Liver (tissue), 3 donors: ENCODE data around the gene STRIP2.

Experiments used
- ATF3 ChIP-seq: IDR thresholded peaks from 2 replicates; pipeline ENCODE4 v1.6.1; 2016; ENCODE audit warnings: antibody characterized with exemption
- CTCF ChIP-seq: fragments of 150-350 bp; IDR thresholded peaks from 2 replicates; pipeline ENCODE4 v1.5.1; 2017; ENCODE audit warnings: improper control_type of control experiment, low read depth, low read length; ENCODE audit not compliant: missing input control
- EGR1 ChIP-seq, 2 donors: IDR thresholded peaks; 2 replicates each; pipeline ENCODE4 v1.6.1; 2016 to 2018; ENCODE audit warnings: antibody characterized with exemption in 2 of 2, low read depth in 2 of 2
- GABPA ChIP-seq, 2 donors: IDR thresholded peaks in 1 of 2; conservative IDR thresholded peaks in 1 of 2; 2 replicates each; pipeline ENCODE4 v1.6.1; 2016; ENCODE audit warnings: antibody characterized with exemption in 2 of 2, mild to moderate bottlenecking in 1 of 2, moderate library complexity in 1 of 2
- HNF4A ChIP-seq, 2 donors: conservative IDR thresholded peaks; 2 replicates each; pipeline ENCODE4 v1.6.1; 2016; ENCODE audit warnings: antibody characterized with exemption in 2 of 2, mild to moderate bottlenecking in 2 of 2
- HNF4G ChIP-seq: IDR thresholded peaks from 2 replicates; pipeline ENCODE4 v1.6.1; 2016; ENCODE audit warnings: antibody characterized with exemption
- JUND ChIP-seq, 2 donors: IDR thresholded peaks; 2 replicates each; pipeline ENCODE4 v1.6.1; 2016; ENCODE audit warnings: antibody characterized with exemption in 2 of 2
- MAX ChIP-seq: IDR thresholded peaks from 2 replicates; pipeline ENCODE4 v1.6.1; 2016; ENCODE audit warnings: antibody characterized with exemption
- RAD21 ChIP-seq, 2 donors: IDR thresholded peaks; 2 replicates each; pipeline ENCODE4 v1.6.1; 2016; ENCODE audit warnings: antibody characterized with exemption in 2 of 2, mild to moderate bottlenecking in 2 of 2
- REST ChIP-seq: IDR thresholded peaks from 2 replicates; pipeline ENCODE4 v1.6.1; 2016; ENCODE audit warnings: antibody characterized with exemption, mild to moderate bottlenecking
- TAF1 ChIP-seq: conservative IDR thresholded peaks from 2 replicates; pipeline ENCODE4 v1.6.1; 2016; ENCODE audit warnings: antibody characterized with exemption, mild to moderate bottlenecking
- YY1 ChIP-seq: IDR thresholded peaks from 2 replicates; pipeline ENCODE4 v1.6.1; 2016; ENCODE audit warnings: antibody characterized with exemption, mild to moderate bottlenecking
- ZBTB33 ChIP-seq: IDR thresholded peaks from 2 replicates; pipeline ENCODE4 v1.6.1; 2016; ENCODE audit warnings: antibody characterized with exemption
- donor health status: healthy.
- donor health status: healthy.

DNA sequence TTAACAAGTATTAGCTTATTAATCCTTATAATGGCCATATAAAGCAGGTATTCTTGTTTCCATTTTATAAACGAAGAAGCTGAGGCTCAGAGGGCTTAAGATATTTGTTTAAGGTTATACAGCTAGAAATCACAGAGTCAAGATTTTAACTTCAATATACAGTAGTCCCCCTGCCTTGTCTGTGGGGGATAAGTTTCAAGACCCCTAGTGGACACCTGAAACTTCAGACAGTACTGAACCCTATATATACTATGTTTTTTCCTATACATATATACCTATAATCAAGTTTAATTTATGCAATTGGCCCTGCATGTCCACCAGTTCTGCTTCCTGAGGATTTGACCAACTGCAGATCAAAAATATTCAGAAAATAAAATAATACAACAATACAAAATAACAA, 44.4 kb upstream of the STRIP2 start:
- TF ChIP-seq TAF1 = no peak
- no peak for TF ChIP-seq CTCF
- no peak for TF ChIP-seq YY1
- no peak for TF ChIP-seq HNF4A (conservative IDR thresholded peaks at IDR 0.05)
- TF ChIP-seq MAX = no peak
- TF ChIP-seq JUND (IDR thresholded peaks at IDR 0.05) = no peak
- TF ChIP-seq ATF3 = no peak
- TF ChIP-seq HNF4G = no peak
- TF ChIP-seq REST = no peak
- no peak for TF ChIP-seq GABPA (IDR thresholded peaks at IDR 0.05 in 1 of 2, conservative IDR thresholded peaks at IDR 0.05 in 1 of 2)
- TF ChIP-seq RAD21 (IDR thresholded peaks at IDR 0.05) = no peak
- TF ChIP-seq EGR1 (IDR thresholded peaks at IDR 0.05; ENCODE audit: low read depth in 2 of 2) = no peak
- TF ChIP-seq ZBTB33 = no peak
